WTC11 (cell line): ENCODE results near the gene HOXA2. TPM values are rescaled to one million over a fixed set of nuclear protein-coding genes. Genes with fewer than 3 reads are reported as not detected.

Source experiments
- ATAC-seq: fragments of 200-7000 bp; cut with Tn5 transposase; 2 replicates; pipeline ENCODE4 v1.10.0; 2021; ENCODE audit warnings: mild to moderate bottlenecking, moderate library complexity
- CTCF ChIA-PET: fragments of 300-600 bp; sonication (Branson Sonifier 250); formaldehyde crosslinking; loops from one replicate; lab custom pipeline; 2021; ENCODE audit warnings: antibody characterized with exemption; lab: Charles Lee
- POLR2A ChIA-PET: fragments of 350-600 bp; sonication (Branson Sonifier 250); formaldehyde crosslinking; loops from one replicate; lab custom pipeline; 2021; ENCODE audit warnings: antibody characterized with exemption; lab: Charles Lee
- DNase-seq: peaks from one replicate; pipeline ENCODE4 v3.0.0; 2021; ENCODE audit warnings: low spot score
- H3K27ac Mint-ChIP-seq: 2 replicates; pipeline ENCODE4 v1.8.0; 2021; ENCODE audit warnings: mixed read lengths
- H3K27me3 Mint-ChIP-seq: 2 replicates; pipeline ENCODE4 v1.8.0; 2021; ENCODE audit warnings: low read depth, mild to moderate bottlenecking, moderate library complexity, mixed read lengths
- H3K36me3 Mint-ChIP-seq: 2 replicates; pipeline ENCODE4 v1.8.0; 2021; ENCODE audit warnings: mixed read lengths
- H3K4me1 Mint-ChIP-seq: 2 replicates; pipeline ENCODE4 v1.8.0; 2022; ENCODE audit warnings: mixed read lengths
- H3K4me3 Mint-ChIP-seq: 2 replicates; pipeline ENCODE4 v1.8.0; 2021; ENCODE audit warnings: mild to moderate bottlenecking, moderate library complexity, mixed read lengths
- H3K9me3 Mint-ChIP-seq: 2 replicates; pipeline ENCODE4 v1.8.0; 2021; ENCODE audit warnings: mixed read lengths
- AFF4 ChIP-seq: sonication (generic); formaldehyde crosslinking; IDR thresholded peaks from 2 replicates; pipeline ENCODE4 v1.8.1; 2023; ENCODE audit warnings: mild to moderate bottlenecking, missing genetic modification reagents, borderline replicate concordance
- ATF2 ChIP-seq: sonication (generic); formaldehyde crosslinking; IDR thresholded peaks from 2 replicates; pipeline ENCODE4 v1.8.1; 2022; ENCODE audit warnings: low read depth, missing genetic modification reagents, borderline replicate concordance
- CDX4 ChIP-seq: fragments of 250-450 bp; sonication (Bioruptor Pico); IDR thresholded peaks from 2 replicates; pipeline ENCODE4 v1.9.0; 2021; ENCODE audit warnings: moderate library complexity, mild to moderate bottlenecking, inconsistent platforms, borderline replicate concordance
- E2F5 ChIP-seq: sonication (generic); formaldehyde crosslinking; IDR thresholded peaks from 2 replicates; pipeline ENCODE4 v1.8.1; 2022; ENCODE audit warnings: mild to moderate bottlenecking, moderate library complexity, missing genetic modification reagents
- EMX1 ChIP-seq: fragments of 250-450 bp; sonication (Bioruptor Pico); IDR thresholded peaks from 2 replicates; pipeline ENCODE4 v1.8.0; 2021; ENCODE audit warnings: mild to moderate bottlenecking
- ESRRA ChIP-seq: sonication (generic); formaldehyde crosslinking; IDR thresholded peaks from 2 replicates; pipeline ENCODE4 v1.8.1; 2022; ENCODE audit warnings: mild to moderate bottlenecking, missing genetic modification reagents, borderline replicate concordance
- ETV6 ChIP-seq: sonication (generic); formaldehyde crosslinking; IDR thresholded peaks from 2 replicates; pipeline ENCODE4 v1.8.1; 2022; ENCODE audit warnings: mild to moderate bottlenecking, missing genetic modification reagents
- FOXK1 ChIP-seq: sonication (generic); formaldehyde crosslinking; IDR thresholded peaks from 2 replicates; pipeline ENCODE4 v1.8.0; 2022; ENCODE audit warnings: mild to moderate bottlenecking, moderate library complexity, missing genetic modification reagents
- NR1H2 ChIP-seq: sonication (generic); formaldehyde crosslinking; IDR thresholded peaks from 2 replicates; pipeline ENCODE4 v1.9.0; 2021; ENCODE audit warnings: mild to moderate bottlenecking, moderate library complexity, missing genetic modification reagents
- RORB ChIP-seq: fragments of 250-450 bp; sonication (Bioruptor Pico); IDR thresholded peaks from 2 replicates; pipeline ENCODE4 v1.9.0; 2021; ENCODE audit warnings: mild to moderate bottlenecking
- SMAD4 ChIP-seq: sonication (generic); formaldehyde crosslinking; IDR thresholded peaks from 2 replicates; pipeline ENCODE4 v1.8.0; 2022; ENCODE audit warnings: mild to moderate bottlenecking, missing genetic modification reagents
- TEAD4 ChIP-seq: sonication (generic); formaldehyde crosslinking; IDR thresholded peaks from 2 replicates; pipeline ENCODE4 v1.8.0; 2022; ENCODE audit warnings: mild to moderate bottlenecking, missing genetic modification reagents
- ZNF138 ChIP-seq: sonication (generic); formaldehyde crosslinking; conservative IDR thresholded peaks from 2 replicates; pipeline ENCODE4 v1.8.1; 2022; ENCODE audit warnings: mild to moderate bottlenecking, moderate library complexity, missing genetic modification reagents
- ZNF281 ChIP-seq: sonication (generic); formaldehyde crosslinking; IDR thresholded peaks from 2 replicates; pipeline ENCODE4 v1.8.0; 2023; ENCODE audit warnings: mild to moderate bottlenecking, missing genetic modification reagents
- ZNF317 ChIP-seq: sonication (generic); formaldehyde crosslinking; IDR thresholded peaks from 2 replicates; pipeline ENCODE4 v1.8.1; 2023; ENCODE audit warnings: low read depth, mild to moderate bottlenecking, moderate library complexity, missing genetic modification reagents, borderline replicate concordance
- ZNF532 ChIP-seq: fragments of 250-450 bp; sonication (Bioruptor Pico); IDR thresholded peaks from 2 replicates; pipeline ENCODE4 v1.9.0; 2021; ENCODE audit warnings: mild to moderate bottlenecking, borderline replicate concordance
- total RNA-seq: library from RNA; stranded (reverse); gene quantifications from 3 replicates; pipeline ENCODE4 v1.2.3, GENCODE V29; 2021

HOXA2 gene
- total RNA-seq, 1 experiment from 2014 or later = not detected

- TF ChIP-seq AFF4 (CRISPR knock-in tag) (no peak), NR1H2 (CRISPR knock-in tag) (no peak), EMX1 (CRISPR knock-in tag) (no peak), FOXK1 (no peak)
Observed at GRCh38 chr7:27116031-27116961, 13.8 kb upstream of the HOXA2 start (continued).

- peak; percentile 6 for ATAC-seq
- CTCF ChIA-PET = interaction anchor here (0.7 to 1.5 kb wide), 4 partner anchors 21 to 64 kb away, joined by 3 to 4 read pairs (median 4); partner anchors contain the start of gene HOXA5
- H3K9me3 Mint-ChIP-seq = no peaks in the 10 kb centered on the region
- peaks cover 95% of the 10 kb centered on the region for H3K27me3 Mint-ChIP-seq
- no peak overlapping the region for H3K27ac Mint-ChIP-seq
- POLR2A ChIA-PET = interaction anchor here (1.1 kb wide), 1 partner anchor 15 kb away, joined by 4 read pairs; no protein-coding TSS in a partner anchor
- H3K4me1 Mint-ChIP-seq = peaks cover 18% of the 10 kb centered on the region
- H3K36me3 Mint-ChIP-seq = no peaks in the 10 kb centered on the region
- TF ChIP-seq ZNF317 (CRISPR knock-in tag) (no peak), ZNF281 (CRISPR knock-in tag) (no peak), ZNF138 (CRISPR knock-in tag) (no peak), ESRRA (CRISPR knock-in tag) (no peak), SMAD4 (no peak), CDX4 (CRISPR knock-in tag) (no peak), RORB (CRISPR knock-in tag) (no peak), ETV6 (CRISPR knock-in tag) (no peak), E2F5 (CRISPR knock-in tag) (no peak), TEAD4 (CRISPR knock-in tag) (no peak), ATF2 (CRISPR knock-in tag) (no peak), ZNF532 (CRISPR knock-in tag) (no peak)
- peak overlapping the region; percentile 12; the same call in 1 of the 2 replicates for H3K4me3 Mint-ChIP-seq
- peak; percentile 46 for DNase-seq
Observed at GRCh38 chr7:27115221-27116026, 12.9 kb upstream of the HOXA2 start.
